CD4-positive, alpha-beta T cell treated with Interleukin-1 beta for 1 hour (primary cell): Measurements from ENCODE around the gene MAP2.

Experiments used
- DNase-seq, 2 donors: peaks; one replicate each; pipeline ENCODE4 v3.0.0-alpha.2; 2020 to 2022

The MAP2 gene

GRCh38 chr2:209424781-209425470 is 1.1 kb downstream of the MAP2 start:
- DNase-seq = no peak

GRCh38 chr2:209425471-209426071 is 1.7 kb downstream of the MAP2 start:
- no peak for DNase-seq

- no peak for DNase-seq
Observed at GRCh38 chr2:209426432-209426831, 2.6 kb downstream of the MAP2 start.

GRCh38 chr2:209431701-209432100 is 7.9 kb downstream of the MAP2 start:
- no peak for DNase-seq

- DNase-seq = no peak
Observed at GRCh38 chr2:209441541-209441940, 17.7 kb downstream of the MAP2 start.

- no peak for DNase-seq
Observed at GRCh38 chr2:209442939-209443338, 19.1 kb downstream of the MAP2 start.

- no peak for DNase-seq
Observed at GRCh38 chr2:209445485-209445884, 21.6 kb downstream of the MAP2 start.

GRCh38 chr2:209451209-209451834 is 27.5 kb downstream of the MAP2 start:
- no peak for DNase-seq

- DNase-seq = no peak
Observed at GRCh38 chr2:209456489-209456888, 32.6 kb downstream of the MAP2 start.

GRCh38 chr2:209458008-209458979 is 34.4 kb downstream of the MAP2 start:
- no peak for DNase-seq

- no peak for DNase-seq
Observed at GRCh38 chr2:209459359-209459758, 35.5 kb downstream of the MAP2 start.

- DNase-seq = no peak
Observed at GRCh38 chr2:209460151-209460761, 36.4 kb downstream of the MAP2 start.

- DNase-seq = no peak
Observed at GRCh38 chr2:209463226-209463625, 39.4 kb downstream of the MAP2 start.

GRCh38 chr2:209463835-209464234 is 40.0 kb downstream of the MAP2 start:
- no peak for DNase-seq

GRCh38 chr2:209468846-209469245 is 45.0 kb downstream of the MAP2 start:
- no peak for DNase-seq

GRCh38 chr2:209469481-209469880 is 45.6 kb downstream of the MAP2 start:
- no peak for DNase-seq

- DNase-seq = no peak
Observed at GRCh38 chr2:209470466-209470865, 46.6 kb downstream of the MAP2 start.

- DNase-seq = no peak
Observed at GRCh38 chr2:209471037-209471436, 47.2 kb downstream of the MAP2 start.

- no peak for DNase-seq
Observed at GRCh38 chr2:209472112-209472832, 48.4 kb downstream of the MAP2 start.

GRCh38 chr2:209472871-209473270 is 49.0 kb downstream of the MAP2 start:
- no peak for DNase-seq

- no peak for DNase-seq
Observed at GRCh38 chr2:209473930-209474419, 50.1 kb downstream of the MAP2 start.

GRCh38 chr2:209474960-209475359 is 51.1 kb downstream of the MAP2 start:
- no peak for DNase-seq
